GM19238 (cell line): ENCODE data around the gene RNF214.
"Not testable (repeated sequence)": the region's sequence is repeated elsewhere in the genome, so short reads cannot be mapped to it uniquely, and the experiment has no call there.

Source experiments
- DNase-seq: peaks from one replicate; pipeline ENCODE4 v3.0.0; 2011; ENCODE audit warnings: low spot score; ENCODE audit not compliant: insufficient read length

The RNF214 gene

GRCh38 chr11:117197516-117198456, 34.7 kb upstream of the RNF214 start:
- no peak for DNase-seq

- DNase-seq = no peak
Observed at GRCh38 chr11:117198613-117199012, 33.9 kb upstream of the RNF214 start.

GRCh38 chr11:117199053-117199915, 33.2 kb upstream of the RNF214 start, which contains the start of gene TAGLN:
Gene TAGLN, plus strand, starts transcription at chr11:117199370. Its CDS starts 3,644 bp downstream, at chr11:117203014.
- DNase-seq = no peak

GRCh38 chr11:117199916-117200812, 32.3 kb upstream of the RNF214 start:
- DNase-seq = no peak

GRCh38 chr11:117200813-117201657, 31.4 kb upstream of the RNF214 start:
- DNase-seq = no peak

- no peak for DNase-seq
Observed at GRCh38 chr11:117201658-117202305, 30.7 kb upstream of the RNF214 start.

- no peak for DNase-seq
Observed at GRCh38 chr11:117202386-117203068, 29.9 kb upstream of the RNF214 start.

- no peak for DNase-seq
Observed at GRCh38 chr11:117203069-117203407, 29.4 kb upstream of the RNF214 start.

- no peak for DNase-seq
Observed at GRCh38 chr11:117204283-117205080, 28.0 kb upstream of the RNF214 start.

- DNase-seq = no peak
Observed at GRCh38 chr11:117205211-117205818, 27.2 kb upstream of the RNF214 start.

GRCh38 chr11:117206111-117206510, 26.4 kb upstream of the RNF214 start:
- not testable (repeated sequence) for DNase-seq

- DNase-seq = not testable (repeated sequence)
Observed at GRCh38 chr11:117206859-117207258, 25.6 kb upstream of the RNF214 start.

- DNase-seq = not testable (repeated sequence)
Observed at GRCh38 chr11:117207481-117207880, 25.0 kb upstream of the RNF214 start.

GRCh38 chr11:117208710-117209109, 23.8 kb upstream of the RNF214 start:
- not testable (repeated sequence) for DNase-seq

- not testable (repeated sequence) for DNase-seq
Observed at GRCh38 chr11:117209351-117210125, 22.9 kb upstream of the RNF214 start.

GRCh38 chr11:117210620-117211019, 21.9 kb upstream of the RNF214 start:
- DNase-seq = no peak
